ENCODE measurements around the gene ALDH4A1.
A peak's percentile ranks its signal among the peaks of the same experiment; 100 is the strongest.

The ALDH4A1 gene

GRCh38 chr1:18902523-18903290 lies at the start of gene ALDH4A1:
ALDH4A1 (minus strand) TSS chr1:18902555; CDS start chr1:18902523, 32 bp downstream.
- DNase-seq = peak; percentile 93 to 98

- DNase-seq = no peak
These were observed 49.5 kb upstream of the ALDH4A1 start for GRCh38 chr1:18951818-18952391.

- DNase-seq = no peak
These were observed 49.1 kb upstream of the ALDH4A1 start for GRCh38 chr1:18951416-18951815.

GRCh38 chr1:18950401-18951026 lies 48.2 kb upstream of the ALDH4A1 start:
- DNase-seq = no peak

- DNase-seq = no peak
These were observed 47.5 kb upstream of the ALDH4A1 start for GRCh38 chr1:18949686-18950400.

- no peak for DNase-seq
These were observed 46.7 kb upstream of the ALDH4A1 start for GRCh38 chr1:18948913-18949685.

GRCh38 chr1:18948048-18948912 lies 45.9 kb upstream of the ALDH4A1 start:
- no peak for DNase-seq

GRCh38 chr1:18947570-18947969 lies 45.2 kb upstream of the ALDH4A1 start:
- no peak for DNase-seq

GRCh38 chr1:18946550-18947381 lies 44.4 kb upstream of the ALDH4A1 start:
- no peak for DNase-seq

GRCh38 chr1:18945401-18945849 lies 43.1 kb upstream of the ALDH4A1 start:
- DNase-seq = no peak

- no peak for DNase-seq
These were observed 42.5 kb upstream of the ALDH4A1 start for GRCh38 chr1:18944810-18945209.

- DNase-seq = no peak
These were observed 41.7 kb upstream of the ALDH4A1 start for GRCh38 chr1:18943914-18944572.

- DNase-seq = no peak
These were observed 40.8 kb upstream of the ALDH4A1 start for GRCh38 chr1:18943162-18943561.

GRCh38 chr1:18942340-18942739 lies 40.0 kb upstream of the ALDH4A1 start:
- DNase-seq = no peak

- peak in 1 of 2 experiments; percentile 42 for DNase-seq
These were observed 39.1 kb upstream of the ALDH4A1 start for GRCh38 chr1:18941221-18942141.

GRCh38 chr1:18940303-18941020 lies 38.1 kb upstream of the ALDH4A1 start:
- no peak for DNase-seq

GRCh38 chr1:18939398-18940302 lies 37.3 kb upstream of the ALDH4A1 start:
- no peak for DNase-seq
